Activated CD8-positive, alpha-beta memory T cell treated with anti-CD3 and anti-CD28 coated beads, Interleukin-2, amount 50 U/mL, for 24 hours (primary cell): ENCODE results near the gene OLFM2.
"Not testable (repeated sequence)": the region's sequence is repeated elsewhere in the genome, so short reads cannot be mapped to it uniquely, and the experiment has no call there.

Experiments used
- DNase-seq: peaks from one replicate; pipeline ENCODE4 v3.0.0-alpha.2; 2020; ENCODE audit errors: extremely low read depth

The OLFM2 gene

GRCh38 chr19:9828551-9829063 is 107.7 kb downstream of the OLFM2 start:
- DNase-seq: no peak

- DNase-seq: peak; percentile 83
Measured at GRCh38 chr19:9827289-9828238, 108.8 kb downstream of the OLFM2 start, which contains the start of gene UBL5. TSS of gene UBL5 (plus strand) at chr19:9827918. CDS start at chr19:9828338, 420 bp downstream.

- DNase-seq: no peak
Measured at GRCh38 chr19:9823816-9824215, 112.5 kb downstream of the OLFM2 start.

GRCh38 chr19:9820034-9820433 is 116.3 kb downstream of the OLFM2 start:
- not testable (repeated sequence) for DNase-seq

- DNase-seq: no peak
Measured at GRCh38 chr19:9819596-9819909, 116.8 kb downstream of the OLFM2 start.

- peak; percentile 100 for DNase-seq
Measured at GRCh38 chr19:9818734-9819595, 117.3 kb downstream of the OLFM2 start, which contains the start of gene FBXL12. TSS of gene FBXL12 (minus strand) at chr19:9819079. CDS start at chr19:9818813, 266 bp downstream.

GRCh38 chr19:9818175-9818733 is 118.1 kb downstream of the OLFM2 start:
- DNase-seq: no peak

GRCh38 chr19:9811139-9811538 is 125.2 kb downstream of the OLFM2 start:
- DNase-seq: no peak

- no peak for DNase-seq
Measured at GRCh38 chr19:9808855-9809824, 127.2 kb downstream of the OLFM2 start.

- no peak for DNase-seq
Measured at GRCh38 chr19:9806803-9807202, 129.5 kb downstream of the OLFM2 start.
